Neuronal stem cell (in vitro differentiated cells): ENCODE measurements around the gene EYS.

Experiments used
- DNase-seq: peaks from one replicate; pipeline ENCODE4 v3.0.0-alpha.2; 2013; ENCODE audit warnings: low spot score
- H2AFZ ChIP-seq: one replicate; pipeline ENCODE4 v1.6.1; 2013; ENCODE audit warnings: mild to moderate bottlenecking, low read length, inconsistent platforms
- H2AK5ac ChIP-seq: 2 replicates; pipeline ENCODE4 v1.6.1; 2013; ENCODE audit warnings: low read depth, mild to moderate bottlenecking, inconsistent platforms, low read length, moderate library complexity, mixed read lengths
- H2BK120ac ChIP-seq: 2 replicates; pipeline ENCODE4 v1.6.1; 2013; ENCODE audit warnings: low read depth, mild to moderate bottlenecking, inconsistent platforms, low read length, moderate library complexity, mixed read lengths
- H2BK12ac ChIP-seq: one replicate; pipeline ENCODE4 v1.6.1; 2013; ENCODE audit warnings: low read length, inconsistent platforms
- H2BK15ac ChIP-seq: 2 replicates; pipeline ENCODE4 v1.6.1; 2013; ENCODE audit warnings: mild to moderate bottlenecking, low read length, inconsistent platforms, mixed read lengths
- H2BK5ac ChIP-seq: one replicate; pipeline ENCODE4 v1.6.1; 2013; ENCODE audit warnings: inconsistent platforms, mild to moderate bottlenecking, low read length, moderate library complexity
- H3K14ac ChIP-seq: one replicate; pipeline ENCODE4 v1.6.1; 2013; ENCODE audit warnings: low read length, inconsistent platforms
- H3K18ac ChIP-seq: 2 replicates; pipeline ENCODE4 v1.6.1; 2013; ENCODE audit warnings: low read length, inconsistent platforms
- H3K23ac ChIP-seq: 2 replicates; pipeline ENCODE4 v1.6.1; 2013; ENCODE audit warnings: low read depth, mild to moderate bottlenecking, mixed read lengths, low read length, inconsistent platforms; ENCODE audit not compliant: poor library complexity
- H3K27ac ChIP-seq: replicated peaks from 3 replicates; pipeline ENCODE4 v1.5.1; 2013; ENCODE audit warnings: low read length, inconsistent platforms
- H3K27me3 ChIP-seq, 3 experiments: 2 replicates each; pipeline ENCODE4 v1.6.1; 2013; ENCODE audit warnings: low read length in 3 of 3, mild to moderate bottlenecking in 2 of 3, inconsistent platforms in 1 of 3, low read depth in 1 of 3, mixed read lengths in 1 of 3, moderate library complexity in 1 of 3; ENCODE audit not compliant: control insufficient read depth in 3 of 3, insufficient read depth in 3 of 3
- H3K36me3 ChIP-seq, 2 donors: replicated peaks in 1 of 2; 2 replicates each; pipeline ENCODE4 v1.6.1; 2013; ENCODE audit warnings: low read length in 2 of 2; ENCODE audit not compliant: control insufficient read depth in 2 of 2, insufficient read depth in 2 of 2
- H3K4ac ChIP-seq: 2 replicates; pipeline ENCODE4 v1.6.1; 2013; ENCODE audit warnings: inconsistent platforms, mild to moderate bottlenecking, low read length, moderate library complexity
- H3K4me1 ChIP-seq, 2 donors: 1 replicate in 1 of 2; 2 replicates in 1 of 2; pipeline ENCODE4 v1.6.1; 2013; ENCODE audit warnings: low read length in 2 of 2, low read depth in 1 of 2; ENCODE audit not compliant: control insufficient read depth in 2 of 2, insufficient read depth in 1 of 2
- H3K4me2 ChIP-seq: one replicate; pipeline ENCODE4 v1.6.1; 2013; ENCODE audit warnings: mild to moderate bottlenecking, low read length, inconsistent platforms; ENCODE audit not compliant: insufficient read depth, poor library complexity, severe bottlenecking
- H3K4me3 ChIP-seq, 2 donors: 2 replicates each; pipeline ENCODE4 v1.5.1; 2013; ENCODE audit warnings: low read length in 2 of 2, mild to moderate bottlenecking in 2 of 2, inconsistent platforms in 1 of 2, moderate library complexity in 1 of 2
- H3K79me1 ChIP-seq: one replicate; pipeline ENCODE4 v1.6.1; 2013; ENCODE audit warnings: low read depth, mild to moderate bottlenecking, inconsistent platforms, low read length, moderate library complexity
- H3K9ac ChIP-seq: one replicate; pipeline ENCODE4 v1.6.1; 2013; ENCODE audit warnings: mild to moderate bottlenecking, low read depth, low read length, inconsistent platforms; ENCODE audit not compliant: poor library complexity
- H3K9me3 ChIP-seq, 2 donors: replicated peaks in 1 of 2; 2 replicates each; pipeline versions ENCODE3 to v1.6.1; 2013; ENCODE audit warnings: low read length in 2 of 2, mild to moderate bottlenecking in 2 of 2, inconsistent platforms in 1 of 2, low read depth in 1 of 2, mixed read lengths in 1 of 2, moderate library complexity in 1 of 2; ENCODE audit not compliant: control insufficient read depth in 2 of 2, insufficient read depth in 1 of 2
- H4K8ac ChIP-seq: one replicate; pipeline ENCODE4 v1.6.1; 2013; ENCODE audit warnings: low read depth, mild to moderate bottlenecking, inconsistent platforms, low read length, moderate library complexity
- H4K91ac ChIP-seq: one replicate; pipeline ENCODE4 v1.6.1; 2013; ENCODE audit warnings: low read length, low read depth, mild to moderate bottlenecking, inconsistent platforms; ENCODE audit not compliant: poor library complexity
- WGBS, 2 donors: extraction: QIAGEN DNeasy Blood & Tissue Kit; methylation state at CpG; one replicate each; pipeline ENCODE4 v1.1.7; 2013; ENCODE audit warnings: missing lambda C conversion rate in 2 of 2, mixed read lengths in 1 of 2; ENCODE audit not compliant: insufficient read length in 2 of 2, insufficient replicate concordance in 1 of 2; ENCODE audit errors: extremely low coverage in 2 of 2; 5-methylcytosine and 5-hydroxymethylcytosine counted together

Gene EYS

GRCh38 chr6:65538644-65539043 is 168.4 kb downstream of the EYS start:
- no peaks in the 10 kb centered on the region for H3K9me3 ChIP-seq
- no peak overlapping the region for H3K18ac ChIP-seq
- no peak overlapping the region for H3K9ac ChIP-seq
- H2BK120ac ChIP-seq, result no peak overlapping the region
- no CpG with 5 or more reads among the region's 1 CpG for WGBS, 2 donors
- no peaks in the 10 kb centered on the region for H3K79me1 ChIP-seq
- no peaks in the 10 kb centered on the region for H3K36me3 ChIP-seq
- H3K4me3 ChIP-seq, result no peak overlapping the region
- H4K8ac ChIP-seq, result no peak overlapping the region
- DNase-seq, result no peak
- no peak overlapping the region for H2AFZ ChIP-seq
- no peak overlapping the region for H3K4me2 ChIP-seq
- no peak overlapping the region for H3K4ac ChIP-seq
- H2BK12ac ChIP-seq, result no peak overlapping the region
- no peak overlapping the region for H2AK5ac ChIP-seq
- H3K23ac ChIP-seq, result no peak overlapping the region
- no peak overlapping the region for H2BK5ac ChIP-seq
- no peaks in the 10 kb centered on the region for H3K27me3 ChIP-seq
- H3K4me1 ChIP-seq, result no peaks in the 10 kb centered on the region
- H3K14ac ChIP-seq, result no peak overlapping the region
- H2BK15ac ChIP-seq, result no peak overlapping the region
- no peak overlapping the region for H3K27ac ChIP-seq
- no peak overlapping the region for H4K91ac ChIP-seq

DNA sequence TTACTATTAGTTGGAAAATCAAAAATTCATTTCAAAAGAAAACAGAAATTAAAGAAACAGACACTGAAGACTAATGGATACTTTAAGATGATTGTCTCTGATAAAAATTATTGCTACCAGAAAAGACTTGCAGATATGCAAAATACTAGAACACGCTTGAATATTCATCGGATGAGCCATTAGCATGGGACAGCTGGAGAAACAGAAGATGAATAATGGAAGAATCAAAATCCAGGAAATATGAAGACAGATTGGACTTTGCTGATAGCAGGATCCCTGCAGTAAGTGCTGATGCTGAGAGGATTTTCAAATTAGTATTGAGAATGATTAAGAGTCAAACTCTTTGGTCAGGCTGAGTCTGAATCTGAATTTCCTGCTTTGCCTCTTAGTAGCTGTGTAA is 169.4 kb downstream of the EYS start:
- H3K79me1 ChIP-seq, result no peaks in the 10 kb centered on the region
- H3K9ac ChIP-seq, result no peak overlapping the region
- H3K4ac ChIP-seq, result no peak overlapping the region
- H3K9me3 ChIP-seq, result no peaks in the 10 kb centered on the region
- no peak overlapping the region for H2BK15ac ChIP-seq
- no peaks in the 10 kb centered on the region for H3K27me3 ChIP-seq
- DNase-seq, result no peak
- H3K4me2 ChIP-seq, result no peak overlapping the region
- H2BK5ac ChIP-seq, result no peak overlapping the region
- no peak overlapping the region for H2AK5ac ChIP-seq
- H3K27ac ChIP-seq, result no peak overlapping the region
- no peak overlapping the region for H3K14ac ChIP-seq
- no peak overlapping the region for H4K8ac ChIP-seq
- WGBS, 2 donors, result no CpG with 5 or more reads among the region's 2 CpGs
- no peak overlapping the region for H2AFZ ChIP-seq
- H3K36me3 ChIP-seq, result no peaks in the 10 kb centered on the region
- H3K4me3 ChIP-seq, result no peak overlapping the region
- no peak overlapping the region for H3K23ac ChIP-seq
- no peak overlapping the region for H4K91ac ChIP-seq
- H3K18ac ChIP-seq, result no peak overlapping the region
- no peaks in the 10 kb centered on the region for H3K4me1 ChIP-seq
- H2BK120ac ChIP-seq, result no peak overlapping the region
- no peak overlapping the region for H2BK12ac ChIP-seq

- Histone ChIP-seq H3K4ac (no peak overlapping the region), H3K9me3 (no peaks in the 10 kb centered on the region), H3K79me1 (no peaks in the 10 kb centered on the region), H4K8ac (no peak overlapping the region), H2AK5ac (no peak overlapping the region), H2AFZ (no peak overlapping the region), H2BK5ac (no peak overlapping the region), H2BK120ac (no peak overlapping the region), H3K23ac (no peak overlapping the region), H4K91ac (no peak overlapping the region), H3K4me1 (no peaks in the 10 kb centered on the region), H2BK15ac (no peak overlapping the region), H3K27ac (no peak overlapping the region), H3K14ac (no peak overlapping the region), H3K36me3 (no peaks in the 10 kb centered on the region), H3K18ac (no peak overlapping the region), H3K27me3 (no peaks in the 10 kb centered on the region), H3K4me3 (no peak overlapping the region), H2BK12ac (no peak overlapping the region), H3K9ac (no peak overlapping the region), H3K4me2 (no peak overlapping the region)
- DNase-seq, result no peak
- no CpG with 5 or more reads among the region's 3 CpGs for WGBS, 2 donors
Measured at GRCh38 chr6:65531533-65531932, 175.5 kb downstream of the EYS start.

DNA sequence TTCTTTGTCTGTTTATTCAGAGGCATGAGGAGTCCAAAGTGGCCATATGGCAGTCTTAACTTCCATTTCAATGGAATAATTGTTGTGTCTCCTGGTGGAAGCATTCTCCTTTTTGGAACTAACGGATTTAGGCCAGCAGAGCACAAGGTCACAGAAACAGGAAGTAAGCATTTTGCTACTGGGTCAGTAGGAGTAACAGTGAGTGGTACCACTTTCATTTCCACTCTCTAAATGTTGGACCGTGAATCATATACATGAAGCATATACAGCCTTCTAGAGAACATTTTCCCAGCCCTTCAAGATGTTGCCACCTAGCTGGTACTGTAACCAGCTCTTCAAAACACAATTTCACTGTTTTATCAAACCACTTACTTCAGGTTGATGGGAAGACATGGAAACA is 182.8 kb downstream of the EYS start:
- Histone ChIP-seq H3K4ac (no peak overlapping the region), H2AFZ (peak overlapping the region; percentile 62), H3K14ac (no peak overlapping the region), H3K36me3 (no peaks in the 10 kb centered on the region), H2AK5ac (no peak overlapping the region), H3K18ac (no peak overlapping the region), H2BK15ac (no peak overlapping the region), H3K4me2 (no peak overlapping the region), H2BK120ac (no peak overlapping the region), H3K9me3 (peaks cover 0 to 2% of the 10 kb centered on the region in 2 donors), H3K79me1 (no peaks in the 10 kb centered on the region), H3K4me3 (no peak overlapping the region), H4K91ac (no peak overlapping the region), H4K8ac (no peak overlapping the region), H3K9ac (no peak overlapping the region), H3K27ac (no peak overlapping the region), H3K23ac (no peak overlapping the region), H3K27me3 (no peaks in the 10 kb centered on the region), H2BK12ac (no peak overlapping the region), H2BK5ac (no peak overlapping the region), H3K4me1 (no peaks in the 10 kb centered on the region)
- no CpG with 5 or more reads among the region's 2 CpGs for WGBS, 2 donors
- no peak for DNase-seq
